ENCODE results near the gene FRMD4B.

- TF ChIP-seq POLR2A (IDR thresholded peaks at IDR 0.05) (no peak), CTCF (IDR thresholded peaks at IDR 0.05) (no peak), EP300 (IDR thresholded peaks at IDR 0.05) (no peak)
These were observed 95.9 kb downstream of the FRMD4B start for GRCh38 chr3:69290006-69290405.

Measured in ovary (tissue), 3 donors.